Right atrium auricular region (tissue), 2 donors: ENCODE results near the gene ATP10A. TPM values are rescaled to one million over a fixed set of nuclear protein-coding genes. Genes with fewer than 3 reads are reported as not detected.

Experiments used
- DNase-seq: peaks from one replicate; pipeline ENCODE4 v3.0.0-alpha.2; 2019; ENCODE audit warnings: low spot score
- H3K27ac ChIP-seq, 2 donors: fragments of 200-600 bp; sonication (generic); 1 replicate in 1 of 2; 2 replicates in 1 of 2; pipeline ENCODE4 v1.5.1; 2016 to 2019
- H3K27me3 ChIP-seq, 2 donors: fragments of 200-600 bp; sonication (generic); one replicate each; pipeline versions ENCODE4 v1.5.1 to v1.6.0; 2017 to 2019
- H3K36me3 ChIP-seq: fragments of 200-600 bp; sonication (generic); one replicate; pipeline ENCODE4 v1.5.1; 2016
- H3K4me1 ChIP-seq, 2 donors: fragments of 200-600 bp; sonication (generic); one replicate each; pipeline versions ENCODE4 v1.5.1 to v1.6.0; 2017 to 2019
- H3K4me3 ChIP-seq, 2 donors: fragments of 200-600 bp; sonication (generic); 1 replicate in 1 of 2; 2 replicates in 1 of 2; pipeline ENCODE4 v1.5.1; 2017 to 2019; ENCODE audit warnings: mild to moderate bottlenecking in 1 of 2, moderate library complexity in 1 of 2
- H3K9me3 ChIP-seq, 2 donors: fragments of 200-600 bp; sonication (generic); one replicate each; pipeline ENCODE4 v1.5.1; 2019
- total RNA-seq, 2 donors: library from RNA; depleted of rRNA; stranded (reverse); fragments of >200 nt; gene quantifications; one replicate each; pipeline ENCODE4 v1.1.0, GENCODE V29; 2016
- TF ChIP-seq, protein P1 (sequence below), 2 donors: fragments of 200-600 bp; sonication (generic); IDR thresholded peaks; one replicate each; pipeline ENCODE4 v1.5.1; 2019; ENCODE audit warnings: antibody characterized with exemption in 2 of 2

The ATP10A gene
- total RNA-seq, 2 donors from 2014 or later: 3.2 to 6.0 TPM

GRCh38 chr15:25683911-25684310, 179.2 kb downstream of the ATP10A start:
- TF ChIP-seq, protein P1, sequence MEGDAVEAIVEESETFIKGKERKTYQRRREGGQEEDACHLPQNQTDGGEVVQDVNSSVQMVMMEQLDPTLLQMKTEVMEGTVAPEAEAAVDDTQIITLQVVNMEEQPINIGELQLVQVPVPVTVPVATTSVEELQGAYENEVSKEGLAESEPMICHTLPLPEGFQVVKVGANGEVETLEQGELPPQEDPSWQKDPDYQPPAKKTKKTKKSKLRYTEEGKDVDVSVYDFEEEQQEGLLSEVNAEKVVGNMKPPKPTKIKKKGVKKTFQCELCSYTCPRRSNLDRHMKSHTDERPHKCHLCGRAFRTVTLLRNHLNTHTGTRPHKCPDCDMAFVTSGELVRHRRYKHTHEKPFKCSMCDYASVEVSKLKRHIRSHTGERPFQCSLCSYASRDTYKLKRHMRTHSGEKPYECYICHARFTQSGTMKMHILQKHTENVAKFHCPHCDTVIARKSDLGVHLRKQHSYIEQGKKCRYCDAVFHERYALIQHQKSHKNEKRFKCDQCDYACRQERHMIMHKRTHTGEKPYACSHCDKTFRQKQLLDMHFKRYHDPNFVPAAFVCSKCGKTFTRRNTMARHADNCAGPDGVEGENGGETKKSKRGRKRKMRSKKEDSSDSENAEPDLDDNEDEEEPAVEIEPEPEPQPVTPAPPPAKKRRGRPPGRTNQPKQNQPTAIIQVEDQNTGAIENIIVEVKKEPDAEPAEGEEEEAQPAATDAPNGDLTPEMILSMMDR (IDR thresholded peaks at IDR 0.05): no peak
- DNase-seq: no peak

DNA sequence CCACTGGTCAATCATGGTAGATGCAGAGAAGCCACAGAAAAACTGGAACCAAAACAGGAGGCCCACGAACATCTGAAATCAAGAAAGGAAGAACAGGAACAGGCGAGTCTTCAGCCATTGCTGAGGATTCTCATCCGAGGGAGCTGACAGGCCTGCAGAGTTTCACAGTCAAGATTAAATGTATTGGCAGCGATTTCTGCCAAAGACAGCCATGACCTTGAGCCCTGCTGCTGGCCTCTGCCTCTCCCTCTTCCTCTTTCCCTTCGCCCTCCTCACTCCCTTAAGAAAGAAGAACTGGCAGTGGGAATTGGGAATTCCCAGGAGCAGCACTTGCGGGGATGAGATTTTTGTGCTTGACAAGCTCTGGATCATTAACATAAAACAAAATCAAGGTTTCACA, 179.7 kb downstream of the ATP10A start:
- H3K4me1 ChIP-seq: peaks cover 0 to 30% of the 10 kb centered on the region in 2 donors
- H3K4me3 ChIP-seq: no peak overlapping the region
- H3K27ac ChIP-seq: peak overlapping the region; percentile 6 to 51
- H3K27me3 ChIP-seq: no peaks in the 10 kb centered on the region
- no peak for DNase-seq
- TF ChIP-seq, protein P1 (IDR thresholded peaks at IDR 0.05): no peak
- H3K9me3 ChIP-seq: no peaks in the 10 kb centered on the region
- no peaks in the 10 kb centered on the region for H3K36me3 ChIP-seq

More at GRCh38 chr15:25683911-25684310, 179.2 kb downstream of the ATP10A start:
- H3K4me3 ChIP-seq: no peak overlapping the region
- H3K27ac ChIP-seq: peak overlapping the region; percentile 51 to 53
- no peaks in the 10 kb centered on the region for H3K9me3 ChIP-seq
- H3K4me1 ChIP-seq: peaks cover 0 to 30% of the 10 kb centered on the region in 2 donors
- no peaks in the 10 kb centered on the region for H3K27me3 ChIP-seq
- no peaks in the 10 kb centered on the region for H3K36me3 ChIP-seq

- H3K4me1 ChIP-seq: peaks cover 0 to 30% of the 10 kb centered on the region in 2 donors
- DNase-seq: no peak
- no peaks in the 10 kb centered on the region for H3K36me3 ChIP-seq
- H3K27me3 ChIP-seq: no peaks in the 10 kb centered on the region
- TF ChIP-seq, protein P1 (IDR thresholded peaks at IDR 0.05): no peak
- no peak overlapping the region for H3K27ac ChIP-seq
- H3K4me3 ChIP-seq: no peak overlapping the region
- H3K9me3 ChIP-seq: no peaks in the 10 kb centered on the region
These were observed 180.8 kb downstream of the ATP10A start for GRCh38 chr15:25682340-25682739.

DNA sequence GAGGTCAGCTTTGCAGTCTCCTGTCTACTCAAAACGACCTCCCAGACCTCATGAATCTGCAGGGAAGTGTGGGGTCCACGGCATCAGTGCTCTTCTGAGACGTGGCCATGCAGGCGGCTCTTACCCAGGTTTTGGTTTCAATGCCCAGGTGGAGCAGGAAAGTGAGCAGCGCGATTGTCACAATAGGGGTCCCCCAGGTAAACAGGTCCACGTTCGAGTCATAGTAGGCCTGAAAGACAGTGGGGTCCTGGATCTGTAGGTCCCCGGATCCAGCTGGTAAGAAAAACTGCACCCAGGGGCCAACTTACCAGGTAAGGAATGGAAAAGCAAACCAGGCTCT, 182.5 kb downstream of the ATP10A start:
- Histone ChIP-seq H3K36me3 (no peaks in the 10 kb centered on the region), H3K27ac (no peak overlapping the region), H3K4me1 (peaks cover 0 to 30% of the 10 kb centered on the region in 2 donors), H3K4me3 (no peak overlapping the region), H3K9me3 (no peaks in the 10 kb centered on the region), H3K27me3 (no peaks in the 10 kb centered on the region)
- TF ChIP-seq, protein P1 (IDR thresholded peaks at IDR 0.05): no peak
- no peak for DNase-seq

DNA sequence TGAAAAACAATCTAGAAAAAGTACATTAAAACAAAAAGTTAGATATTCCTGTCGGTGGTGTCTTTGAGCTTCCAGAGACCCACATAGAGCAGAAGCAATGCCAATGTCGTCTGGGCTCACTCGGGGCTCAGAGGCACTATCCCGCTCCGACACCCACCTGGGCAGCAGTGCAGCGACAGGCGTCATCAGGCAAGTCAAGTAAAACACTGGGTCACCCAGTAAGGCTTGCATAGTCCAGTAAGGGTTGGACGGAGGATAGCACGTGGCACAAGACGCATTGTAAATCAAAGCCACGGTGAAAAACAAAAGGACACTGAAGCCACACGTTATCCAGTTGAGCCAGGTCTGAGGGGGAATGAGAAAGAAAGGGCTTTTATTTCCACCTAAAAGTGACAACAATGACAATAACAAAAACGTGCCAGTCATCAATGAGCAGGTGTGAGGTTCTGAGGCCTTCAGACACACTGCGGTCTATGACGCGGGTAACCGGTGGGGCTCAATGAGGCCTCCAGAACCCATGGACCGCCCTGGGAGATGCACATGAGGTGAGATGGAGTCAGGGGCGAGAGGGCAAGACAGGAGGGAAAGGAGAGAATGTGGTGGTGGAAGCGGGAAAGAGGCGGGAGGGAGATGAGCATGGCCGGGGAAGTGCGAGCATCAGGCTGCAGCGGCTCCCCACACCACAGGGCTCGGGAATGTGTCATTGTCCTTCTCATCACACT, 183.0 kb downstream of the ATP10A start:
- Histone ChIP-seq H3K27ac (no peak overlapping the region), H3K4me3 (no peak overlapping the region), H3K27me3 (no peaks in the 10 kb centered on the region), H3K4me1 (peaks cover 0 to 25% of the 10 kb centered on the region in 2 donors), H3K9me3 (no peaks in the 10 kb centered on the region), H3K36me3 (no peaks in the 10 kb centered on the region)
- TF ChIP-seq, protein P1 (IDR thresholded peaks at IDR 0.05): no peak
- DNase-seq: no peak

GRCh38 chr15:25679492-25679891, 183.6 kb downstream of the ATP10A start:
- Histone ChIP-seq H3K27me3 (no peaks in the 10 kb centered on the region), H3K27ac (no peak overlapping the region), H3K9me3 (no peaks in the 10 kb centered on the region), H3K4me3 (no peak overlapping the region), H3K4me1 (peaks cover 0 to 23% of the 10 kb centered on the region in 2 donors), H3K36me3 (no peaks in the 10 kb centered on the region)
- no peak for DNase-seq
- TF ChIP-seq, protein P1 (IDR thresholded peaks at IDR 0.05): no peak
